Lower leg skin (tissue), 3 donors: ENCODE results near the gene KIT.

Source experiments
- POLR2A ChIP-seq, 2 donors: fragments of 450-650 bp; IDR thresholded peaks; one replicate each; pipeline ENCODE4 v1.6.1; 2016 to 2017; ENCODE audit warnings: antibody characterized with exemption in 2 of 2, mild to moderate bottlenecking in 1 of 2, moderate library complexity in 1 of 2
- TF ChIP-seq, protein P1 (sequence below), 3 donors: fragments of 450-650 bp; IDR thresholded peaks; one replicate each; pipeline ENCODE4 v1.5.1; 2016; ENCODE audit warnings: antibody characterized with exemption in 3 of 3, mild to moderate bottlenecking in 3 of 3, moderate library complexity in 2 of 3

DNA sequence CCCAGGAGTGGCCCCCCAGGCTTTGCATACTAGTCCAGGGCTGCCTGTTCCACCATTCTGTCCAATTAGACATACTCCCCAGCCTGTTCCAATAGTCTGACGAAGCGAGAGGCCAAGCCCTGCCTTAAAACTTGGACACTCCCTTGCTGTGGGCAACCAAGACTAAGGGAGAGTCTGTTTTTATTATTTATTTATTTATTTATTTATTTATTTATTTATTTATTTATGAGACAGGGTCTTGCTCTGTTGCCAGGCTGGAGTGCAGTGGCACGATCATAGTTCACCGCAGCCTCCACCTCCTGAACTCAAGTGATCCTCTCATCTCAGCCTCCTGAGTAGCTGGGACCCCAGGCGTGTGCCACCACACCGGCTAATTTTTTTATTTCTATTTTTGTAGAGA is 6.6 kb downstream of the KIT start:
- TF ChIP-seq, protein P1, sequence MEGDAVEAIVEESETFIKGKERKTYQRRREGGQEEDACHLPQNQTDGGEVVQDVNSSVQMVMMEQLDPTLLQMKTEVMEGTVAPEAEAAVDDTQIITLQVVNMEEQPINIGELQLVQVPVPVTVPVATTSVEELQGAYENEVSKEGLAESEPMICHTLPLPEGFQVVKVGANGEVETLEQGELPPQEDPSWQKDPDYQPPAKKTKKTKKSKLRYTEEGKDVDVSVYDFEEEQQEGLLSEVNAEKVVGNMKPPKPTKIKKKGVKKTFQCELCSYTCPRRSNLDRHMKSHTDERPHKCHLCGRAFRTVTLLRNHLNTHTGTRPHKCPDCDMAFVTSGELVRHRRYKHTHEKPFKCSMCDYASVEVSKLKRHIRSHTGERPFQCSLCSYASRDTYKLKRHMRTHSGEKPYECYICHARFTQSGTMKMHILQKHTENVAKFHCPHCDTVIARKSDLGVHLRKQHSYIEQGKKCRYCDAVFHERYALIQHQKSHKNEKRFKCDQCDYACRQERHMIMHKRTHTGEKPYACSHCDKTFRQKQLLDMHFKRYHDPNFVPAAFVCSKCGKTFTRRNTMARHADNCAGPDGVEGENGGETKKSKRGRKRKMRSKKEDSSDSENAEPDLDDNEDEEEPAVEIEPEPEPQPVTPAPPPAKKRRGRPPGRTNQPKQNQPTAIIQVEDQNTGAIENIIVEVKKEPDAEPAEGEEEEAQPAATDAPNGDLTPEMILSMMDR (IDR thresholded peaks at IDR 0.05) = no peak
- no peak for TF ChIP-seq POLR2A (IDR thresholded peaks at IDR 0.05)
